Astrocyte (in vitro differentiated cells and primary cell): ENCODE data around the gene MLKL. TPM values are rescaled to one million over a fixed set of nuclear protein-coding genes. Genes with fewer than 3 reads are reported as not detected.

Experiments used
- DNase-seq: peaks from one replicate; pipeline ENCODE4 v3.0.0-alpha.2; 2010; ENCODE audit warnings: low read depth
- FAIRE-seq: peaks from 2 replicates; lab custom pipeline; 2011; peaks lifted over from hg19 to GRCh38; lab: Jason Lieb, UNC
- H2AFZ ChIP-seq: 2 replicates; pipeline ENCODE4 v1.6.0; 2012; ENCODE audit warnings: low read depth, low read length, inconsistent platforms
- H3K27ac ChIP-seq: 2 replicates; pipeline ENCODE4 v1.5.1; 2011; ENCODE audit warnings: low read depth, low read length, inconsistent platforms
- H3K27me3 ChIP-seq: 2 replicates; pipeline ENCODE4 v1.6.0; 2011; ENCODE audit warnings: low read length, inconsistent platforms; ENCODE audit not compliant: insufficient read depth
- H3K36me3 ChIP-seq: 2 replicates; pipeline ENCODE4 v1.5.1; 2011; ENCODE audit warnings: low read length, inconsistent platforms; ENCODE audit not compliant: insufficient read depth
- H3K4me1 ChIP-seq: 2 replicates; pipeline ENCODE4 v1.5.1; 2011; ENCODE audit warnings: low read length, inconsistent platforms; ENCODE audit not compliant: insufficient read depth
- H3K4me2 ChIP-seq: 2 replicates; pipeline ENCODE4 v1.6.0; 2012; ENCODE audit warnings: low read length, inconsistent platforms
- H3K4me3 ChIP-seq: 2 replicates; pipeline ENCODE4 v1.5.1; 2011; ENCODE audit warnings: low read depth, mild to moderate bottlenecking, low read length, inconsistent platforms; ENCODE audit not compliant: insufficient read depth
- H3K79me2 ChIP-seq: 2 replicates; pipeline ENCODE4 v1.6.0; 2012; ENCODE audit warnings: mild to moderate bottlenecking, low read length, inconsistent platforms; ENCODE audit not compliant: insufficient read depth
- H3K9ac ChIP-seq: 2 replicates; pipeline ENCODE4 v1.6.0; 2012; ENCODE audit warnings: mild to moderate bottlenecking, low read length, inconsistent platforms
- H3K9me3 ChIP-seq: 2 replicates; pipeline ENCODE4 v1.5.1; 2012; ENCODE audit warnings: low read depth, mild to moderate bottlenecking, low read length, inconsistent platforms; ENCODE audit not compliant: insufficient read depth
- H4K20me1 ChIP-seq: 2 replicates; pipeline ENCODE4 v1.6.0; 2012; ENCODE audit warnings: low read length, inconsistent platforms; ENCODE audit not compliant: insufficient read depth
- H3K27ac Mint-ChIP-seq: one replicate; pipeline ENCODE4 v1.8.0; 2021; ENCODE audit warnings: mild to moderate bottlenecking, mixed read lengths; ENCODE audit not compliant: unreplicated experiment
- H3K27me3 Mint-ChIP-seq: one replicate; pipeline ENCODE4 v1.8.0; 2021; ENCODE audit warnings: low read depth, mixed read lengths; ENCODE audit not compliant: unreplicated experiment
- H3K36me3 Mint-ChIP-seq: one replicate; pipeline ENCODE4 v1.8.0; 2021; ENCODE audit warnings: low read depth, mixed read lengths; ENCODE audit not compliant: unreplicated experiment
- H3K4me1 Mint-ChIP-seq: one replicate; pipeline ENCODE4 v1.8.0; 2021; ENCODE audit warnings: low read depth, mixed read lengths; ENCODE audit not compliant: unreplicated experiment
- H3K4me3 Mint-ChIP-seq: one replicate; pipeline ENCODE4 v1.8.0; 2021; ENCODE audit warnings: mild to moderate bottlenecking, moderate library complexity, mixed read lengths; ENCODE audit not compliant: unreplicated experiment
- H3K9me3 Mint-ChIP-seq: one replicate; pipeline ENCODE4 v1.8.0; 2021; ENCODE audit warnings: mild to moderate bottlenecking, mixed read lengths; ENCODE audit not compliant: unreplicated experiment
- EZH2 ChIP-seq: IDR thresholded peaks from 2 replicates; pipeline ENCODE4 v1.6.1; 2012; ENCODE audit warnings: mild to moderate bottlenecking, low read length, inconsistent platforms; ENCODE audit not compliant: insufficient read depth
- total RNA-seq: library from RNA; stranded (reverse); gene quantifications from 2 replicates; pipeline ENCODE4 v1.2.1, GENCODE V29; 2021
- TF ChIP-seq, protein P1 (sequence below): IDR thresholded peaks from 2 replicates; pipeline ENCODE4 v1.5.1; 2011; ENCODE audit warnings: low read depth, mild to moderate bottlenecking, inconsistent platforms, low read length, moderate library complexity; ENCODE audit not compliant: insufficient read depth

MLKL gene
- total RNA-seq, 1 donor from 2014 or later = 6.2 TPM

DNA sequence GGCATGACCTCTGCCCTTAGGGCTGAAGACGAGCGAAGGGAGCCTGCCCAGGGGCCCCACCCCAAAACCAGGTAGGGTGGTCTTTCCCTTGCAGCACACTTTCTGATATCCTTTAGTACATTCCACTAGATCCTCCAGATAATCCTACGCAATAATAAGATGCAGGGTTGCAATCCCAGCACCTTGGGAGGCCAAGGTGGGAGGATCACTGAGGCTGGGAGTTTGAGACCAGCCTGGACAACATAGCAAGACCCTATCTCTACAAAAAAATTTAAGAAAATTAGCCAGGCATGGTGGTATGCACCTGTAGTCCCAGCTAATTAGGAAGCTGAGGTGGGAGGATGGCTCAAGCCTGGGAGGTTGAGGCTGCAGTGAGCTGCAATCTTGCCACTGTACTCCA is 34.9 kb upstream of the MLKL start:
- H3K36me3 ChIP-seq = no peaks in the 10 kb centered on the region
- H3K27ac ChIP-seq = no peak overlapping the region
- no peaks in the 10 kb centered on the region for H3K36me3 Mint-ChIP-seq
- peaks cover 12% of the 10 kb centered on the region for H3K4me1 ChIP-seq
- no peaks in the 10 kb centered on the region for H4K20me1 ChIP-seq
- no peak for FAIRE-seq
- peaks cover 9% of the 10 kb centered on the region for H3K27me3 Mint-ChIP-seq
- no peak overlapping the region for H3K27ac Mint-ChIP-seq
- TF ChIP-seq, protein P1, sequence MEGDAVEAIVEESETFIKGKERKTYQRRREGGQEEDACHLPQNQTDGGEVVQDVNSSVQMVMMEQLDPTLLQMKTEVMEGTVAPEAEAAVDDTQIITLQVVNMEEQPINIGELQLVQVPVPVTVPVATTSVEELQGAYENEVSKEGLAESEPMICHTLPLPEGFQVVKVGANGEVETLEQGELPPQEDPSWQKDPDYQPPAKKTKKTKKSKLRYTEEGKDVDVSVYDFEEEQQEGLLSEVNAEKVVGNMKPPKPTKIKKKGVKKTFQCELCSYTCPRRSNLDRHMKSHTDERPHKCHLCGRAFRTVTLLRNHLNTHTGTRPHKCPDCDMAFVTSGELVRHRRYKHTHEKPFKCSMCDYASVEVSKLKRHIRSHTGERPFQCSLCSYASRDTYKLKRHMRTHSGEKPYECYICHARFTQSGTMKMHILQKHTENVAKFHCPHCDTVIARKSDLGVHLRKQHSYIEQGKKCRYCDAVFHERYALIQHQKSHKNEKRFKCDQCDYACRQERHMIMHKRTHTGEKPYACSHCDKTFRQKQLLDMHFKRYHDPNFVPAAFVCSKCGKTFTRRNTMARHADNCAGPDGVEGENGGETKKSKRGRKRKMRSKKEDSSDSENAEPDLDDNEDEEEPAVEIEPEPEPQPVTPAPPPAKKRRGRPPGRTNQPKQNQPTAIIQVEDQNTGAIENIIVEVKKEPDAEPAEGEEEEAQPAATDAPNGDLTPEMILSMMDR = no peak
- no peak for TF ChIP-seq EZH2
- no peak overlapping the region for H3K4me3 ChIP-seq
- no peak overlapping the region for H2AFZ ChIP-seq
- no peak overlapping the region for H3K9ac ChIP-seq
- no peaks in the 10 kb centered on the region for H3K79me2 ChIP-seq
- no peaks in the 10 kb centered on the region for H3K9me3 ChIP-seq
- no peaks in the 10 kb centered on the region for H3K9me3 Mint-ChIP-seq
- H3K4me3 Mint-ChIP-seq = no peak overlapping the region
- DNase-seq = no peak
- H3K4me2 ChIP-seq = no peak overlapping the region
- peaks cover 21% of the 10 kb centered on the region for H3K4me1 Mint-ChIP-seq
- no peaks in the 10 kb centered on the region for H3K27me3 ChIP-seq

- H3K4me3 Mint-ChIP-seq = no peak overlapping the region
- DNase-seq (no peak), FAIRE-seq (no peak)
- Histone ChIP-seq H3K4me3 (no peak overlapping the region), H4K20me1 (no peaks in the 10 kb centered on the region), H3K4me1 (peaks cover 12% of the 10 kb centered on the region), H3K36me3 (no peaks in the 10 kb centered on the region), H3K27me3 (no peaks in the 10 kb centered on the region), H3K9me3 (no peaks in the 10 kb centered on the region), H3K9ac (no peak overlapping the region), H3K4me2 (no peak overlapping the region), H2AFZ (no peak overlapping the region), H3K79me2 (no peaks in the 10 kb centered on the region), H3K27ac (no peak overlapping the region)
- H3K36me3 Mint-ChIP-seq = no peaks in the 10 kb centered on the region
- TF ChIP-seq, protein P1 = no peak
- no peak for TF ChIP-seq EZH2
- peaks cover 26% of the 10 kb centered on the region for H3K4me1 Mint-ChIP-seq
- no peak overlapping the region for H3K27ac Mint-ChIP-seq
- H3K27me3 Mint-ChIP-seq = peaks cover 9% of the 10 kb centered on the region
- H3K9me3 Mint-ChIP-seq = no peaks in the 10 kb centered on the region
Observed at GRCh38 chr16:74735162-74735452, 34.4 kb upstream of the MLKL start.

DNA sequence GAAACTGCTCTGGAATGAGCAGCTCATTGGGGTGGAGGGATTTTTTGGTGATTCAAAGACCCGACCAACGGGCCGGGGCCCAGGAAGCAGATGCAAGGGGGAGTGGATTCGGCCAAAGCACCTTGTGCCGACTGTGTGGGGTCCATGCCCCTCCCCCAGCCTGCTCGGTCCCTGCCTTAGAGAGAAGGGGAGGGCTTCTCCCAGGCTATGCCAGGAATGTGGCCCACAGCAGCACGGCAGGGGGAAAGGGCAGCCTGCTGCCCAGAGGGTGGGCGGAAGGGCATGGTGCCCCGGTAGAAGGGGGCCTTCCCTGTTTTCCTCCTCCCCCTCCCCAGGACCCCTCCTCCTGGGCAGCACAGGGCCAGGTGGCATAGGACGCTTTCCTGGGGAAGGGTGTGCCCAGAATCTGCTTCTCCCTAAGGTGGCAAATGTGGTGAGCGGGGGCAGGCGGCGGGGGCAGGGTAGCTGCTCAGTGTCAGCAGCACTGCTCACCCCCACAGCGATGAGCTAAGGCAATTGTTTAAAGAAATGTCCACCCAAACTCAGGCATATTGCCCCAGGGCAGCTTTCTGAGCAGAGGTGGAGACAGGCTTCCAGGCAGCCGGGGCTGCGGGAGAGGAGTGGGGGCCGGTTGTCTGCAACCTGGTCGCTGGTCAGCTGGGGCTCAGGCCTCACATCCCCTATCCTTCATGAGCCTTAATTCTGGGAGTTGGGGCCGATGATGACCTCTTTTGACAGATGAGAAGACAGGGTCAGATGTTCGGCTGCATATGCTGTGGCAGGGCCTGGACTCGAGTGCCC is 33.9 kb upstream of the MLKL start:
- TF ChIP-seq, protein P1 = no peak
- no peak for TF ChIP-seq EZH2
- DNase-seq (no peak), FAIRE-seq (no peak)
- no peaks in the 10 kb centered on the region for H3K79me2 ChIP-seq
- H3K27ac Mint-ChIP-seq = no peak overlapping the region
- H4K20me1 ChIP-seq = no peaks in the 10 kb centered on the region
- no peak overlapping the region for H3K9ac ChIP-seq
- no peaks in the 10 kb centered on the region for H3K36me3 ChIP-seq
- H2AFZ ChIP-seq = peak overlapping the region; percentile 10
- no peak overlapping the region for H3K27ac ChIP-seq
- H3K36me3 Mint-ChIP-seq = no peaks in the 10 kb centered on the region
- peaks cover 9% of the 10 kb centered on the region for H3K27me3 Mint-ChIP-seq
- H3K4me1 ChIP-seq = peaks cover 12% of the 10 kb centered on the region
- no peak overlapping the region for H3K4me3 Mint-ChIP-seq
- no peaks in the 10 kb centered on the region for H3K27me3 ChIP-seq
- H3K4me1 Mint-ChIP-seq = peaks cover 28% of the 10 kb centered on the region
- peak overlapping the region; percentile 19 for H3K4me2 ChIP-seq
- no peaks in the 10 kb centered on the region for H3K9me3 ChIP-seq
- no peaks in the 10 kb centered on the region for H3K9me3 Mint-ChIP-seq
- H3K4me3 ChIP-seq = no peak overlapping the region
